Loucy (cell line): Measurements from ENCODE around the gene TMEM272.

Experiments
- EZH2phosphoT487 ChIP-seq: fragments of 200-600 bp; IDR thresholded peaks from 2 replicates; pipeline ENCODE4 v1.6.1; 2018; ENCODE audit warnings: antibody characterized with exemption, mild to moderate bottlenecking, moderate library complexity, borderline replicate concordance
- TF ChIP-seq, protein P1 (sequence below): fragments of 200-600 bp; sonication (generic); conservative IDR thresholded peaks from 2 replicates; pipeline ENCODE4 v1.5.1; 2014; ENCODE audit warnings: mild to moderate bottlenecking, antibody characterized with exemption, low read length

GRCh38 chr13:51803422-51804294 lies 41.3 kb downstream of the TMEM272 start, which contains the start of gene DHRS12:
- TF ChIP-seq, protein P1, sequence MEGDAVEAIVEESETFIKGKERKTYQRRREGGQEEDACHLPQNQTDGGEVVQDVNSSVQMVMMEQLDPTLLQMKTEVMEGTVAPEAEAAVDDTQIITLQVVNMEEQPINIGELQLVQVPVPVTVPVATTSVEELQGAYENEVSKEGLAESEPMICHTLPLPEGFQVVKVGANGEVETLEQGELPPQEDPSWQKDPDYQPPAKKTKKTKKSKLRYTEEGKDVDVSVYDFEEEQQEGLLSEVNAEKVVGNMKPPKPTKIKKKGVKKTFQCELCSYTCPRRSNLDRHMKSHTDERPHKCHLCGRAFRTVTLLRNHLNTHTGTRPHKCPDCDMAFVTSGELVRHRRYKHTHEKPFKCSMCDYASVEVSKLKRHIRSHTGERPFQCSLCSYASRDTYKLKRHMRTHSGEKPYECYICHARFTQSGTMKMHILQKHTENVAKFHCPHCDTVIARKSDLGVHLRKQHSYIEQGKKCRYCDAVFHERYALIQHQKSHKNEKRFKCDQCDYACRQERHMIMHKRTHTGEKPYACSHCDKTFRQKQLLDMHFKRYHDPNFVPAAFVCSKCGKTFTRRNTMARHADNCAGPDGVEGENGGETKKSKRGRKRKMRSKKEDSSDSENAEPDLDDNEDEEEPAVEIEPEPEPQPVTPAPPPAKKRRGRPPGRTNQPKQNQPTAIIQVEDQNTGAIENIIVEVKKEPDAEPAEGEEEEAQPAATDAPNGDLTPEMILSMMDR = peak; percentile 14; the same call in 1 of the 2 replicates
- no peak for TF ChIP-seq EZH2phosphoT487
